Measurements from ENCODE around the gene MKRN2.

Gene MKRN2

GRCh38 chr3:12556690-12557472, at the start of gene MKRN2:
MKRN2 (plus strand) TSS chr3:12557087; CDS start chr3:12557151, 64 bp downstream.
- Histone ChIP-seq H3K27me3 (ENCODE audit: low read depth, low read length) (peaks cover 4% of the 10 kb centered on the region), H3K4me3 (ENCODE audit: low read depth in 1 of 2, low read length in 2 of 2) (peak within 1 kb of the TSS; percentile 76 to 77), H3K36me3 (ENCODE audit: control insufficient read depth in 1 of 2, insufficient read depth in 2 of 2, low read length in 2 of 2) (no peaks in the 10 kb centered on the region), H3K27ac (ENCODE audit: low read length) (peak within 1 kb of the TSS; percentile 89), H3K4me1 (ENCODE audit: control insufficient read depth in 1 of 2, insufficient read depth in 2 of 2, low read length in 2 of 2) (peaks cover 4 to 39% of the 10 kb centered on the region in 2 donors), H3K9me3 (ENCODE audit: control insufficient read depth in 1 of 2, low read length in 2 of 2) (no peaks in the 10 kb centered on the region)

GRCh38 chr3:12507591-12508281, 49.2 kb upstream of the MKRN2 start:
- peaks cover 15 to 28% of the 10 kb centered on the region in 2 donors for H3K36me3 ChIP-seq (ENCODE audit: control insufficient read depth in 1 of 2, insufficient read depth in 2 of 2, low read length in 2 of 2)
- no peak overlapping the region for H3K27ac ChIP-seq (ENCODE audit: low read length)
- no peaks in the 10 kb centered on the region for H3K27me3 ChIP-seq (ENCODE audit: low read depth, low read length)
- H3K9me3 ChIP-seq (ENCODE audit: control insufficient read depth in 1 of 2, low read length in 2 of 2), result no peaks in the 10 kb centered on the region
- H3K4me3 ChIP-seq (ENCODE audit: low read depth in 1 of 2, low read length in 2 of 2), result no peak overlapping the region
- H3K4me1 ChIP-seq (ENCODE audit: control insufficient read depth in 1 of 2, insufficient read depth in 2 of 2, low read length in 2 of 2), result no peaks in the 10 kb centered on the region

- H3K9me3 ChIP-seq (ENCODE audit: control insufficient read depth in 1 of 2, low read length in 2 of 2), result no peaks in the 10 kb centered on the region
- H3K36me3 ChIP-seq (ENCODE audit: control insufficient read depth in 1 of 2, insufficient read depth in 2 of 2, low read length in 2 of 2), result peaks cover 11 to 25% of the 10 kb centered on the region in 2 donors
- no peak overlapping the region for H3K27ac ChIP-seq (ENCODE audit: low read length)
- no peaks in the 10 kb centered on the region for H3K27me3 ChIP-seq (ENCODE audit: low read depth, low read length)
- H3K4me3 ChIP-seq (ENCODE audit: low read depth in 1 of 2, low read length in 2 of 2), result no peak overlapping the region
- no peaks in the 10 kb centered on the region for H3K4me1 ChIP-seq (ENCODE audit: control insufficient read depth in 1 of 2, insufficient read depth in 2 of 2, low read length in 2 of 2)
These were observed 48.6 kb upstream of the MKRN2 start for GRCh38 chr3:12508291-12508700.

- H3K27ac ChIP-seq (ENCODE audit: low read length), result no peak overlapping the region
- H3K4me1 ChIP-seq (ENCODE audit: control insufficient read depth in 1 of 2, insufficient read depth in 2 of 2, low read length in 2 of 2), result no peaks in the 10 kb centered on the region
- no peaks in the 10 kb centered on the region for H3K9me3 ChIP-seq (ENCODE audit: control insufficient read depth in 1 of 2, low read length in 2 of 2)
- H3K4me3 ChIP-seq (ENCODE audit: low read depth in 1 of 2, low read length in 2 of 2), result no peak overlapping the region
- H3K36me3 ChIP-seq (ENCODE audit: control insufficient read depth in 1 of 2, insufficient read depth in 2 of 2, low read length in 2 of 2), result peaks cover 6 to 17% of the 10 kb centered on the region in 2 donors
- H3K27me3 ChIP-seq (ENCODE audit: low read depth, low read length), result no peaks in the 10 kb centered on the region
These were observed 47.4 kb upstream of the MKRN2 start for GRCh38 chr3:12509466-12509865.

GRCh38 chr3:12512534-12513118, 44.3 kb upstream of the MKRN2 start:
- peaks cover under 1 to 25% of the 10 kb centered on the region in 2 donors for H3K36me3 ChIP-seq (ENCODE audit: control insufficient read depth in 1 of 2, insufficient read depth in 2 of 2, low read length in 2 of 2)
- H3K27ac ChIP-seq (ENCODE audit: low read length), result no peak overlapping the region
- H3K4me3 ChIP-seq (ENCODE audit: low read depth in 1 of 2, low read length in 2 of 2), result no peak overlapping the region
- no peaks in the 10 kb centered on the region for H3K27me3 ChIP-seq (ENCODE audit: low read depth, low read length)
- H3K9me3 ChIP-seq (ENCODE audit: control insufficient read depth in 1 of 2, low read length in 2 of 2), result no peaks in the 10 kb centered on the region
- H3K4me1 ChIP-seq (ENCODE audit: control insufficient read depth in 1 of 2, insufficient read depth in 2 of 2, low read length in 2 of 2), result no peaks in the 10 kb centered on the region

- H3K4me3 ChIP-seq (ENCODE audit: low read depth in 1 of 2, low read length in 2 of 2), result no peak overlapping the region
- no peak overlapping the region for H3K27ac ChIP-seq (ENCODE audit: low read length)
- no peaks in the 10 kb centered on the region for H3K9me3 ChIP-seq (ENCODE audit: control insufficient read depth in 1 of 2, low read length in 2 of 2)
- no peaks in the 10 kb centered on the region for H3K27me3 ChIP-seq (ENCODE audit: low read depth, low read length)
- H3K36me3 ChIP-seq (ENCODE audit: control insufficient read depth in 1 of 2, insufficient read depth in 2 of 2, low read length in 2 of 2), result peaks cover 0 to 26% of the 10 kb centered on the region in 2 donors
- no peaks in the 10 kb centered on the region for H3K4me1 ChIP-seq (ENCODE audit: control insufficient read depth in 1 of 2, insufficient read depth in 2 of 2, low read length in 2 of 2)
These were observed 43.0 kb upstream of the MKRN2 start for GRCh38 chr3:12513694-12514446.

GRCh38 chr3:12515631-12516030, 41.3 kb upstream of the MKRN2 start:
- Histone ChIP-seq H3K9me3 (ENCODE audit: control insufficient read depth in 1 of 2, low read length in 2 of 2) (no peaks in the 10 kb centered on the region), H3K27me3 (ENCODE audit: low read depth, low read length) (no peaks in the 10 kb centered on the region), H3K4me3 (ENCODE audit: low read depth in 1 of 2, low read length in 2 of 2) (no peak overlapping the region), H3K4me1 (ENCODE audit: control insufficient read depth in 1 of 2, insufficient read depth in 2 of 2, low read length in 2 of 2) (no peaks in the 10 kb centered on the region), H3K36me3 (ENCODE audit: control insufficient read depth in 1 of 2, insufficient read depth in 2 of 2, low read length in 2 of 2) (peaks cover 0 to 16% of the 10 kb centered on the region in 2 donors), H3K27ac (ENCODE audit: low read length) (no peak overlapping the region)

GRCh38 chr3:12516873-12517272, 40.0 kb upstream of the MKRN2 start:
- Histone ChIP-seq H3K36me3 (ENCODE audit: control insufficient read depth in 1 of 2, insufficient read depth in 2 of 2, low read length in 2 of 2) (peaks cover 0 to 24% of the 10 kb centered on the region in 2 donors), H3K4me1 (ENCODE audit: control insufficient read depth in 1 of 2, insufficient read depth in 2 of 2, low read length in 2 of 2) (no peaks in the 10 kb centered on the region), H3K27ac (ENCODE audit: low read length) (no peak overlapping the region), H3K27me3 (ENCODE audit: low read depth, low read length) (no peaks in the 10 kb centered on the region), H3K4me3 (ENCODE audit: low read depth in 1 of 2, low read length in 2 of 2) (no peak overlapping the region), H3K9me3 (ENCODE audit: control insufficient read depth in 1 of 2, low read length in 2 of 2) (no peaks in the 10 kb centered on the region)

- no peaks in the 10 kb centered on the region for H3K27me3 ChIP-seq (ENCODE audit: low read depth, low read length)
- H3K4me1 ChIP-seq (ENCODE audit: control insufficient read depth in 1 of 2, insufficient read depth in 2 of 2, low read length in 2 of 2), result no peaks in the 10 kb centered on the region
- no peak overlapping the region for H3K27ac ChIP-seq (ENCODE audit: low read length)
- H3K36me3 ChIP-seq (ENCODE audit: control insufficient read depth in 1 of 2, insufficient read depth in 2 of 2, low read length in 2 of 2), result peaks cover 3 to 29% of the 10 kb centered on the region in 2 donors
- H3K4me3 ChIP-seq (ENCODE audit: low read depth in 1 of 2, low read length in 2 of 2), result no peak overlapping the region
- no peaks in the 10 kb centered on the region for H3K9me3 ChIP-seq (ENCODE audit: control insufficient read depth in 1 of 2, low read length in 2 of 2)
These were observed 38.4 kb upstream of the MKRN2 start for GRCh38 chr3:12518261-12519028.

- Histone ChIP-seq H3K4me3 (ENCODE audit: low read depth in 1 of 2, low read length in 2 of 2) (no peak overlapping the region), H3K36me3 (ENCODE audit: control insufficient read depth in 1 of 2, insufficient read depth in 2 of 2, low read length in 2 of 2) (peaks cover 3 to 22% of the 10 kb centered on the region in 2 donors), H3K27me3 (ENCODE audit: low read depth, low read length) (no peaks in the 10 kb centered on the region), H3K27ac (ENCODE audit: low read length) (no peak overlapping the region), H3K9me3 (ENCODE audit: control insufficient read depth in 1 of 2, low read length in 2 of 2) (no peaks in the 10 kb centered on the region), H3K4me1 (ENCODE audit: control insufficient read depth in 1 of 2, insufficient read depth in 2 of 2, low read length in 2 of 2) (no peaks in the 10 kb centered on the region)
These were observed 35.9 kb upstream of the MKRN2 start for GRCh38 chr3:12521010-12521409.
